K562 (cell line): ENCODE results near the gene PRKAG1. TPM values are rescaled to one million over a fixed set of nuclear protein-coding genes. Genes with fewer than 3 reads are reported as not detected.

Experiments used
- ARNT ChIP-seq, 2 experiments: fragments of 450-650 bp; IDR thresholded peaks; 2 replicates each; pipeline ENCODE4 v1.6.1; 2016; ENCODE audit warnings: mild to moderate bottlenecking in 1 of 2
- CREM ChIP-seq: IDR thresholded peaks from 2 replicates; pipeline ENCODE4 v1.6.1; 2014; ENCODE audit warnings: antibody characterized with exemption, low read depth
- EP400 ChIP-seq: fragments of 450-650 bp; IDR thresholded peaks from 2 replicates; pipeline ENCODE4 v1.6.1; 2017; ENCODE audit warnings: antibody characterized with exemption, mild to moderate bottlenecking, moderate library complexity
- FOXP1 ChIP-seq: sonication (generic); formaldehyde crosslinking; IDR thresholded peaks from 2 replicates; pipeline ENCODE4 v1.8.0; 2022; ENCODE audit warnings: mild to moderate bottlenecking, missing genetic modification reagents
- GABPA ChIP-seq: fragments of 200-800 bp; sonication (Bioruptor generic); conservative IDR thresholded peaks from 2 replicates; pipeline ENCODE4 v1.6.1; 2016; ENCODE audit warnings: low read depth, missing genetic modification characterization, missing compliant biosample characterization
- HCFC1 ChIP-seq: IDR thresholded peaks from 2 replicates; pipeline ENCODE4 v1.6.1; 2012; ENCODE audit warnings: low read depth, low read length, improper control_type of control experiment
- NR2C1 ChIP-seq, 2 experiments: fragments of 450-650 bp; IDR thresholded peaks; 2 replicates each; pipeline ENCODE4 v1.6.1; 2017; ENCODE audit warnings: mild to moderate bottlenecking in 2 of 2, antibody characterized with exemption in 1 of 2, inconsistent platforms in 1 of 2, missing compliant biosample characterization in 1 of 2, missing genetic modification characterization in 1 of 2
- SPI1 ChIP-seq: IDR thresholded peaks from 2 replicates; pipeline ENCODE4 v1.6.1; 2011; ENCODE audit warnings: low read depth, low read length, control low read depth, borderline replicate concordance
- TBP ChIP-seq: optimal IDR thresholded peaks from 2 replicates; pipeline ENCODE3; 2011; ENCODE audit warnings: low read depth, low read length, improper control_type of control experiment
- ZBTB40 ChIP-seq, 2 experiments: fragments of 450-650 bp in 1 of 2; sonication (generic) in 1 of 2; formaldehyde crosslinking in 1 of 2; IDR thresholded peaks; 2 replicates each; pipeline versions ENCODE4 v1.7.1 to v1.9.0; 2016 to 2022; ENCODE audit warnings: inconsistent platforms in 1 of 2, mild to moderate bottlenecking in 1 of 2, missing genetic modification reagents in 1 of 2
- ZBTB8A ChIP-seq: fragments of 450-650 bp; IDR thresholded peaks from 2 replicates; pipeline ENCODE4 v1.6.1; 2018; ENCODE audit warnings: mild to moderate bottlenecking, moderate library complexity; ENCODE audit not compliant: partially characterized antibody
- polyA plus RNA-seq, 8 experiments: library from polyadenylated mRNA; depleted of rRNA in 4 of 8; stranded (reverse) in 5 of 8; unstranded in 3 of 8; fragments of >200 nt; fragmentation: Nextera tagmentation in 2 of 8; fragmentation: Illumina TruSeq in 1 of 8; extraction: Ambion mirVana in 2 of 8; extraction: Trizol in 1 of 8; gene quantifications; 2 replicates each; pipeline versions ENCODE4 v1.2.1 to v1.2.3, GENCODE V29; 2011 to 2014; ENCODE audit warnings: inconsistent platforms in 1 of 8, missing spikeins in 1 of 8
- total RNA-seq, 7 experiments: library from RNA; depleted of rRNA in 6 of 7; stranded (reverse); fragments of >200 nt in 6 of 7; fragmentation: Illumina TruSeq in 2 of 7; extraction: Trizol in 2 of 7; gene quantifications; 2 replicates each; pipeline versions ENCODE4 v1.2.1 to v1.2.3, GENCODE V29; 2011 to 2021; ENCODE audit warnings: low replicate concordance in 1 of 7
- TF ChIP-seq, protein P1 (sequence below), 3 experiments: fragments of 200-800 bp in 1 of 3; fragments of 250-450 bp in 1 of 3; fragments of 450-650 bp in 1 of 3; sonication (Bioruptor Pico) in 1 of 3; sonication (Bioruptor generic) in 1 of 3; formaldehyde crosslinking in 1 of 3; IDR thresholded peaks; 2 replicates each; pipeline versions ENCODE4 v1.6.1 to v1.8.0; 2016 to 2022; ENCODE audit warnings: mild to moderate bottlenecking in 2 of 3, missing genetic modification characterization in 2 of 3, missing compliant biosample characterization in 1 of 3, moderate library complexity in 1 of 3

The PRKAG1 gene
- total and polyA plus RNA-seq, 9 of the 15 experiments (the other 6 are each of a cell fraction or from before 2014, with no cell fraction given) = 51.1 to 126 (median 79.1) TPM

GRCh38 chr12:49055978-49056754, 37.6 kb upstream of the PRKAG1 start (continued):
- 0 out of 2 replicates have a peak, but pooled peaks have one; percentile 62 for TF ChIP-seq CREM
- TF ChIP-seq, protein P1, sequence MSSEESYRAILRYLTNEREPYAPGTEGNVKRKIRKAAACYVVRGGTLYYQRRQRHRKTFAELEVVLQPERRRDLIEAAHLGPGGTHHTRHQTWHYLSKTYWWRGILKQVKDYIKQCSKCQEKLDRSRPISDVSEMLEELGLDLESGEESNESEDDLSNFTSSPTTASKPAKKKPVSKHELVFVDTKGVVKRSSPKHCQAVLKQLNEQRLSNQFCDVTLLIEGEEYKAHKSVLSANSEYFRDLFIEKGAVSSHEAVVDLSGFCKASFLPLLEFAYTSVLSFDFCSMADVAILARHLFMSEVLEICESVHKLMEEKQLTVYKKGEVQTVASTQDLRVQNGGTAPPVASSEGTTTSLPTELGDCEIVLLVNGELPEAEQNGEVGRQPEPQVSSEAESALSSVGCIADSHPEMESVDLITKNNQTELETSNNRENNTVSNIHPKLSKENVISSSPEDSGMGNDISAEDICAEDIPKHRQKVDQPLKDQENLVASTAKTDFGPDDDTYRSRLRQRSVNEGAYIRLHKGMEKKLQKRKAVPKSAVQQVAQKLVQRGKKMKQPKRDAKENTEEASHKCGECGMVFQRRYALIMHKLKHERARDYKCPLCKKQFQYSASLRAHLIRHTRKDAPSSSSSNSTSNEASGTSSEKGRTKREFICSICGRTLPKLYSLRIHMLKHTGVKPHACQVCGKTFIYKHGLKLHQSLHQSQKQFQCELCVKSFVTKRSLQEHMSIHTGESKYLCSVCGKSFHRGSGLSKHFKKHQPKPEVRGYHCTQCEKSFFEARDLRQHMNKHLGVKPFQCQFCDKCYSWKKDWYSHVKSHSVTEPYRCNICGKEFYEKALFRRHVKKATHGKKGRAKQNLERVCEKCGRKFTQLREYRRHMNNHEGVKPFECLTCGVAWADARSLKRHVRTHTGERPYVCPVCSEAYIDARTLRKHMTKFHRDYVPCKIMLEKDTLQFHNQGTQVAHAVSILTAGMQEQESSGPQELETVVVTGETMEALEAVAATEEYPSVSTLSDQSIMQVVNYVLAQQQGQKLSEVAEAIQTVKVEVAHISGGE (CRISPR knock-in tag; IDR thresholded peaks at IDR 0.05) = peak in 2 of 3 experiments; percentile 49 to 94; a peak in 3 of 6 replicates
- TF ChIP-seq GABPA (tag) = peak; percentile 65
- peak; percentile 82 for TF ChIP-seq ZBTB40 (IDR thresholded peaks at IDR 0.05)
- TF ChIP-seq ZBTB40 (CRISPR knock-in tag; IDR thresholded peaks at IDR 0.05) = no peak
- peak; percentile 59 for TF ChIP-seq TBP
- 0 out of 2 replicates have a peak, but pooled peaks have one; percentile 26 for TF ChIP-seq NR2C1 (IDR thresholded peaks at IDR 0.05)
- TF ChIP-seq NR2C1 (tag; IDR thresholded peaks at IDR 0.05) = no peak
- TF ChIP-seq HCFC1 = peak; percentile 94
- TF ChIP-seq FOXP1 (CRISPR knock-in tag) = no peak
- no peak for TF ChIP-seq ZBTB8A
- TF ChIP-seq ARNT (IDR thresholded peaks at IDR 0.05) = no peak; a peak in 1 of 4 replicates
- TF ChIP-seq SPI1 = peak; percentile 1; the same call in 1 of the 2 replicates
- TF ChIP-seq EP400 = peak; percentile 17; the same call in 1 of the 2 replicates
